ENCODE results near the gene NUDT3.

Gene NUDT3

GRCh38 chr6:34288581-34288980, 103.9 kb downstream of the NUDT3 start:
- peak; percentile 76 for FAIRE-seq
- TF ChIP-seq POU2F2 (IDR thresholded peaks at IDR 0.05; ENCODE audit: low read depth, low read length) (no peak), SPI1 (IDR thresholded peaks at IDR 0.05; ENCODE audit: low read depth, low read length) (no peak), TAF1 (IDR thresholded peaks at IDR 0.05; ENCODE audit: low read depth, low read length) (no peak), POLR2A (IDR thresholded peaks at IDR 0.05; ENCODE audit: low read depth, low read length) (no peak), POLR2AphosphoS5 (IDR thresholded peaks at IDR 0.05; ENCODE audit: low read depth, low read length) (no peak), PAX5 (IDR thresholded peaks at IDR 0.05; ENCODE audit: insufficient read depth, low read length, severe bottlenecking) (no peak)
- no peak for DNase-seq (ENCODE audit: insufficient read length, low spot score)

GRCh38 chr6:34285448-34286164, 106.9 kb downstream of the NUDT3 start:
- TF ChIP-seq POU2F2 (IDR thresholded peaks at IDR 0.05; ENCODE audit: low read depth, low read length), result no peak
- TF ChIP-seq SPI1 (IDR thresholded peaks at IDR 0.05; ENCODE audit: low read depth, low read length), result no peak
- TF ChIP-seq TAF1 (IDR thresholded peaks at IDR 0.05; ENCODE audit: low read depth, low read length), result no peak
- TF ChIP-seq PAX5 (IDR thresholded peaks at IDR 0.05; ENCODE audit: insufficient read depth, low read length, severe bottlenecking), result no peak
- TF ChIP-seq POLR2A (IDR thresholded peaks at IDR 0.05; ENCODE audit: low read depth, low read length), result no peak
- no peak for TF ChIP-seq POLR2AphosphoS5 (IDR thresholded peaks at IDR 0.05; ENCODE audit: low read depth, low read length)
- DNase-seq (ENCODE audit: insufficient read length, low spot score) (no peak), FAIRE-seq (no peak)

GRCh38 chr6:34284563-34285447, 107.7 kb downstream of the NUDT3 start:
- FAIRE-seq, result peak; percentile 78
- TF ChIP-seq PAX5 (IDR thresholded peaks at IDR 0.05; ENCODE audit: insufficient read depth, low read length, severe bottlenecking) (no peak), POLR2AphosphoS5 (IDR thresholded peaks at IDR 0.05; ENCODE audit: low read depth, low read length) (no peak), POLR2A (IDR thresholded peaks at IDR 0.05; ENCODE audit: low read depth, low read length) (no peak), SPI1 (IDR thresholded peaks at IDR 0.05; ENCODE audit: low read depth, low read length) (no peak), POU2F2 (IDR thresholded peaks at IDR 0.05; ENCODE audit: low read depth, low read length) (no peak), TAF1 (IDR thresholded peaks at IDR 0.05; ENCODE audit: low read depth, low read length) (no peak)
- no peak for DNase-seq (ENCODE audit: insufficient read length, low spot score)

- FAIRE-seq, result no peak
- no peak for TF ChIP-seq POLR2AphosphoS5 (IDR thresholded peaks at IDR 0.05; ENCODE audit: low read depth, low read length)
- no peak for TF ChIP-seq POU2F2 (IDR thresholded peaks at IDR 0.05; ENCODE audit: low read depth, low read length)
- no peak for TF ChIP-seq POLR2A (IDR thresholded peaks at IDR 0.05; ENCODE audit: low read depth, low read length)
- TF ChIP-seq SPI1 (IDR thresholded peaks at IDR 0.05; ENCODE audit: low read depth, low read length), result no peak
- TF ChIP-seq PAX5 (IDR thresholded peaks at IDR 0.05; ENCODE audit: insufficient read depth, low read length, severe bottlenecking), result no peak
- TF ChIP-seq TAF1 (IDR thresholded peaks at IDR 0.05; ENCODE audit: low read depth, low read length), result no peak
- DNase-seq (ENCODE audit: insufficient read length, low spot score), result no peak
These were observed 110.7 kb downstream of the NUDT3 start for GRCh38 chr6:34281702-34282334.

GRCh38 chr6:34280216-34280615, 112.3 kb downstream of the NUDT3 start:
- TF ChIP-seq POU2F2 (IDR thresholded peaks at IDR 0.05; ENCODE audit: low read depth, low read length) (no peak), POLR2AphosphoS5 (IDR thresholded peaks at IDR 0.05; ENCODE audit: low read depth, low read length) (no peak), POLR2A (IDR thresholded peaks at IDR 0.05; ENCODE audit: low read depth, low read length) (no peak), SPI1 (IDR thresholded peaks at IDR 0.05; ENCODE audit: low read depth, low read length) (no peak), TAF1 (IDR thresholded peaks at IDR 0.05; ENCODE audit: low read depth, low read length) (no peak), PAX5 (IDR thresholded peaks at IDR 0.05; ENCODE audit: insufficient read depth, low read length, severe bottlenecking) (no peak)
- FAIRE-seq, result no peak

GRCh38 chr6:34278833-34279232, 113.6 kb downstream of the NUDT3 start:
- TF ChIP-seq PAX5 (IDR thresholded peaks at IDR 0.05; ENCODE audit: insufficient read depth, low read length, severe bottlenecking) (no peak), TAF1 (IDR thresholded peaks at IDR 0.05; ENCODE audit: low read depth, low read length) (no peak), POLR2AphosphoS5 (IDR thresholded peaks at IDR 0.05; ENCODE audit: low read depth, low read length) (no peak), SPI1 (IDR thresholded peaks at IDR 0.05; ENCODE audit: low read depth, low read length) (no peak), POLR2A (IDR thresholded peaks at IDR 0.05; ENCODE audit: low read depth, low read length) (no peak), POU2F2 (IDR thresholded peaks at IDR 0.05; ENCODE audit: low read depth, low read length) (no peak)
- DNase-seq (ENCODE audit: insufficient read length, low spot score), result no peak
- FAIRE-seq, result no peak

More at GRCh38 chr6:34280216-34280615, 112.3 kb downstream of the NUDT3 start:
- DNase-seq (ENCODE audit: insufficient read length, low spot score), result no peak

- DNase-seq (ENCODE audit: insufficient read length, low spot score), result no peak
- TF ChIP-seq SPI1 (IDR thresholded peaks at IDR 0.05; ENCODE audit: low read depth, low read length) (no peak), POU2F2 (IDR thresholded peaks at IDR 0.05; ENCODE audit: low read depth, low read length) (no peak), POLR2AphosphoS5 (IDR thresholded peaks at IDR 0.05; ENCODE audit: low read depth, low read length) (no peak), PAX5 (IDR thresholded peaks at IDR 0.05; ENCODE audit: insufficient read depth, low read length, severe bottlenecking) (no peak), POLR2A (IDR thresholded peaks at IDR 0.05; ENCODE audit: low read depth, low read length) (no peak)
- no peak for FAIRE-seq
These were observed 114.7 kb downstream of the NUDT3 start for GRCh38 chr6:34277763-34278112.

- DNase-seq (ENCODE audit: insufficient read length, low spot score) (no peak), FAIRE-seq (no peak)
- no peak for TF ChIP-seq POLR2AphosphoS5 (IDR thresholded peaks at IDR 0.05; ENCODE audit: low read depth, low read length)
- no peak for TF ChIP-seq POU2F2 (IDR thresholded peaks at IDR 0.05; ENCODE audit: low read depth, low read length)
- TF ChIP-seq TAF1 (IDR thresholded peaks at IDR 0.05; ENCODE audit: low read depth, low read length), result no peak
- no peak for TF ChIP-seq PAX5 (IDR thresholded peaks at IDR 0.05; ENCODE audit: insufficient read depth, low read length, severe bottlenecking)
- TF ChIP-seq POLR2A (IDR thresholded peaks at IDR 0.05; ENCODE audit: low read depth, low read length), result no peak
- TF ChIP-seq SPI1 (IDR thresholded peaks at IDR 0.05; ENCODE audit: low read depth, low read length), result no peak
These were observed 115.3 kb downstream of the NUDT3 start for GRCh38 chr6:34276881-34277762.
